ENCODE data around the gene AURKAIP1.
A peak's percentile ranks its signal among the peaks of the same experiment; 100 is the strongest.

The AURKAIP1 gene

DNA sequence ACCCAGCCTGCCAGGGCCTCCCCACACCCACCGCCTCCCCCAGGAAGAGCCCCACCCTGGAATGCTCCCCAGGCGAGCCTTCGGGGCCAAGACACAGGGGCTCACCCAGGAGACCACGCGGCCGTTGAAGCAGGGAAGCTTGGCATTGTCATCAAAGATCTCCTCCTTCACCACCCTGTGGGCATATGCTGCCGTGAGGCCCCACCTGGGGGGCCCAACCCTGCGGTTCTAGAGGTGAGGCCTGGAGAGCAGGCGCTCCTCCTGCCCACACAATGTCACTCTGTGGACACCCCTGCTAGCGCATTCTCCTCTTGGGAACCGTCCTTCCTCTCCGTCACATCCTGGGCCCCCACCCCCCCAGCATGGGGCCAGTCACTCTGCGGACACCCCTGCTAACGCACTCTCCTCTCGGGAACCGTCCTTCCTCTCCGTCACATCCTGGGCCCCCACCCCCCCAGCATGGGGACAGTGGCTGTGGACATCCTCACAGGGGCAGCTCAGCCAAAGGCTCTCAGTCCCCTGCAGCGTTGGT, 32.4 kb downstream of the AURKAIP1 start:
- H3K4me3 Mint-ChIP-seq: no peak overlapping the region
- TF ChIP-seq, protein P1, sequence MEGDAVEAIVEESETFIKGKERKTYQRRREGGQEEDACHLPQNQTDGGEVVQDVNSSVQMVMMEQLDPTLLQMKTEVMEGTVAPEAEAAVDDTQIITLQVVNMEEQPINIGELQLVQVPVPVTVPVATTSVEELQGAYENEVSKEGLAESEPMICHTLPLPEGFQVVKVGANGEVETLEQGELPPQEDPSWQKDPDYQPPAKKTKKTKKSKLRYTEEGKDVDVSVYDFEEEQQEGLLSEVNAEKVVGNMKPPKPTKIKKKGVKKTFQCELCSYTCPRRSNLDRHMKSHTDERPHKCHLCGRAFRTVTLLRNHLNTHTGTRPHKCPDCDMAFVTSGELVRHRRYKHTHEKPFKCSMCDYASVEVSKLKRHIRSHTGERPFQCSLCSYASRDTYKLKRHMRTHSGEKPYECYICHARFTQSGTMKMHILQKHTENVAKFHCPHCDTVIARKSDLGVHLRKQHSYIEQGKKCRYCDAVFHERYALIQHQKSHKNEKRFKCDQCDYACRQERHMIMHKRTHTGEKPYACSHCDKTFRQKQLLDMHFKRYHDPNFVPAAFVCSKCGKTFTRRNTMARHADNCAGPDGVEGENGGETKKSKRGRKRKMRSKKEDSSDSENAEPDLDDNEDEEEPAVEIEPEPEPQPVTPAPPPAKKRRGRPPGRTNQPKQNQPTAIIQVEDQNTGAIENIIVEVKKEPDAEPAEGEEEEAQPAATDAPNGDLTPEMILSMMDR (IDR thresholded peaks at IDR 0.05): no peak
- peaks cover 12% of the 10 kb centered on the region for H3K36me3 Mint-ChIP-seq (ENCODE audit: low read depth)
- no peaks in the 10 kb centered on the region for H3K27me3 Mint-ChIP-seq (ENCODE audit: low read depth, poor library complexity)
- H3K27ac Mint-ChIP-seq: no peak overlapping the region
- DNase-seq: no peak
- H3K4me1 Mint-ChIP-seq: peaks cover 13% of the 10 kb centered on the region
- H3K9me3 Mint-ChIP-seq: no peaks in the 10 kb centered on the region

DNA sequence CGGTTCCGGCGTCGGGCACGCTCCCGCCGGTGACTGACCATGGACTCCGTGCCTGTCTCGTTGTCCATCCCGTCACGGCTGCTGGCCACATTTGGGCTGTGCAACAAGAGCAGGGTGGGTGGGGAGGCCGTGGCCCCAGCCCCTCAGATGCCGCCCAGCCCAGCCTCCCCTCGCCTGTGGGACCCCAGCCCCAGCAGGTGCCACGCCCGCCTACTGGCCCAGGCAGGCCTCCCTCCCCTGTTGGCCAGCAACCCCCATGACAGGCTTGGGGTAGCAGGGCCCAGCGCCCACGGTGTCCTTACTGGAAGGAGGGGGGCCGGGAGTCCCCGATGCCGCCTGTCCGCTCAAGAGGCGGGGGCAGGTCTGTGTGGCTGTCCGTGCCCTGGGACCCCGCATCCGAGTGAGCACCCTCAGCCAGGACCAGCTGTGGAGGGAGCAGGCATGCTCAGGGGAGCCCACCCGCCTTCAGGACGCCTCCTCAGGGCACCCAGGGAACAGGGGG, 32.9 kb downstream of the AURKAIP1 start:
- DNase-seq: no peak
- TF ChIP-seq, protein P1 (IDR thresholded peaks at IDR 0.05): no peak
- Mint-ChIP-seq H3K27ac (no peak overlapping the region), H3K4me3 (no peak overlapping the region), H3K4me1 (peaks cover 7% of the 10 kb centered on the region), H3K9me3 (no peaks in the 10 kb centered on the region), H3K36me3 (ENCODE audit: low read depth) (peaks cover 12% of the 10 kb centered on the region), H3K27me3 (ENCODE audit: low read depth, poor library complexity) (no peaks in the 10 kb centered on the region)

DNA sequence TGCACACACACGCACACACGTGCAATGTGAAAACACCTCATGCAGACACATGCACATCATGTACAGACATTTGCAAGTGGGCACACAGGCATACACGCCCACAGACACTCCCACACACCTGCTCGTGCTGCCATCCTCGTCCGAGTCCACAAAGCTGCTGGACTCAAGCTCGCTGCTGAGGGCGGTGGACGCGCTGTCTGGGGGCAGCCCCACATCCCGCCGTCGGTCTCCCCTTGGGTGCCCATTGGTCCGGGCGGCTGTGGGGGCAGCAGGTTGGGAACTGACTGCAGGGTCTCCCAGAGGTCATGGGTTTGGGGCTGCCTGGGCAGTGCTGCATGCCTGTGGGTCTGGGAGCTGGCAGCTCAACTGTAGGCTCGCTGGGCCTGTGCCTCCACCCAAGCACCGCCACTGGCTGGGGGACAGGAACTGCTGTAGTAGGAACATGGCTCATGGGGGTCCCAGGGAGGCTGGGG, 33.4 kb downstream of the AURKAIP1 start:
- no peak overlapping the region for H3K27ac Mint-ChIP-seq
- H3K9me3 Mint-ChIP-seq: no peaks in the 10 kb centered on the region
- no peaks in the 10 kb centered on the region for H3K27me3 Mint-ChIP-seq (ENCODE audit: low read depth, poor library complexity)
- DNase-seq: no peak
- peaks cover 12% of the 10 kb centered on the region for H3K36me3 Mint-ChIP-seq (ENCODE audit: low read depth)
- TF ChIP-seq, protein P1 (IDR thresholded peaks at IDR 0.05): no peak
- no peak overlapping the region for H3K4me3 Mint-ChIP-seq
- peaks cover 2% of the 10 kb centered on the region for H3K4me1 Mint-ChIP-seq

DNA sequence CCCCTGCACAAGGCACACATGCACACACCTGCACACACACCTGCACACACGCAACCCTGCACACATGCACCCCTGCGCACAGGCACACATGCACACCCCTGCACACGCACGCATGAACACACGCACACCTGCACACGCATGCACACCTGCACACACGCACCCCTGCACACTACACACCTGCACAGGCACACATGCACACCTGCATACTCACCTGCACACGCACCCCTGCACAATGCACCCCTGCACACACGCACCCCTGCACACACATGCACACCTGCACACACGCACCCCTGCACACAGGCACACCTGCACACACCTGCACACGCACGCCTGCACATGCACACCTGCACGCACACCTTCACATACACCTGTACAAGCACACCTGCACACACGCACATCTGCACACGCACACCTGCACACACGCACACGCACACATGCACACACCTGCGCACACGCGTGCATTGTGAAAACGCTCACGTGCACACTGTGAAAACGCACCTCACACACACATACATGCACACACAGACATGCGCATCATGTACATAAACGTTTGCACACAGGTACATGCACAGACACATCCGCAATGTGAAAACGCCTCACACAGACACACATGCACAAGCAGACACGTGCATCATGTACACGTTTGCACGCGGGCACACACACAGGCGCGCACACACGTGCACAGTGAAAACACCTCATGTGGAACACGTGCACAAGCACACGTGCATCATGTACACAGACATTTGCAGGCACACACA, 34.0 kb downstream of the AURKAIP1 start:
- no peaks in the 10 kb centered on the region for H3K27me3 Mint-ChIP-seq (ENCODE audit: low read depth, poor library complexity)
- peaks cover 12% of the 10 kb centered on the region for H3K36me3 Mint-ChIP-seq (ENCODE audit: low read depth)
- H3K9me3 Mint-ChIP-seq: no peaks in the 10 kb centered on the region
- no peak overlapping the region for H3K4me3 Mint-ChIP-seq
- TF ChIP-seq, protein P1 (IDR thresholded peaks at IDR 0.05): no peak
- H3K27ac Mint-ChIP-seq: peak overlapping the region; percentile 59
- no peaks in the 10 kb centered on the region for H3K4me1 Mint-ChIP-seq
- DNase-seq: no peak

DNA sequence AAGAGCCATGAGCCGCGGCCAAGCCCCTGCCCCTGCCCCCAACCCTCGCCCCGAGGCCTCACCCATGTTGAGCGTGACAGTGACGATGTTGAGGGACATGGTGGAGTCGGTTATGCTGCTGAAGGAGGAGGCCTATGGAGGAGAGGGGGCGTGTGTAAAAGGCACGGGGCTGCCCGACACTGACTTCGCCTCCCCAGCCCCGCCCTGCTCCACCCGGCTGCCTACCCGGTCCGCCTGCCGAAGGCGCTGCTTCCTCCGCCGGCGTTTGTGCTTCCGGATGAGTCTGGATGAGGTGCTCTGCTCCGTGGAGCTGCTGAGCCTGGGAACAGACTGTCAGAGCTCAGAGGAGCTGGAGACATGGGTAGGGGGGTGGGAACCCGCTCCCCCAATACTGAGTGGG, 34.8 kb downstream of the AURKAIP1 start:
- no peak for DNase-seq
- Mint-ChIP-seq H3K36me3 (ENCODE audit: low read depth) (peaks cover 13% of the 10 kb centered on the region), H3K27ac (no peak overlapping the region), H3K9me3 (no peaks in the 10 kb centered on the region), H3K4me1 (peaks cover 1% of the 10 kb centered on the region), H3K27me3 (ENCODE audit: low read depth, poor library complexity) (no peaks in the 10 kb centered on the region), H3K4me3 (no peak overlapping the region)
- TF ChIP-seq, protein P1 (IDR thresholded peaks at IDR 0.05): no peak
